ENCODE results near the gene RRP12. TPM values are rescaled to one million over a fixed set of nuclear protein-coding genes. Genes with fewer than 3 reads are reported as not detected.

RRP12 gene
- total and polyA plus RNA-seq, 9 of the 15 experiments (the other 6 are each of a cell fraction or from before 2014, with no cell fraction given), result 4.6 to 68.2 (median 21.8) TPM

DNA sequence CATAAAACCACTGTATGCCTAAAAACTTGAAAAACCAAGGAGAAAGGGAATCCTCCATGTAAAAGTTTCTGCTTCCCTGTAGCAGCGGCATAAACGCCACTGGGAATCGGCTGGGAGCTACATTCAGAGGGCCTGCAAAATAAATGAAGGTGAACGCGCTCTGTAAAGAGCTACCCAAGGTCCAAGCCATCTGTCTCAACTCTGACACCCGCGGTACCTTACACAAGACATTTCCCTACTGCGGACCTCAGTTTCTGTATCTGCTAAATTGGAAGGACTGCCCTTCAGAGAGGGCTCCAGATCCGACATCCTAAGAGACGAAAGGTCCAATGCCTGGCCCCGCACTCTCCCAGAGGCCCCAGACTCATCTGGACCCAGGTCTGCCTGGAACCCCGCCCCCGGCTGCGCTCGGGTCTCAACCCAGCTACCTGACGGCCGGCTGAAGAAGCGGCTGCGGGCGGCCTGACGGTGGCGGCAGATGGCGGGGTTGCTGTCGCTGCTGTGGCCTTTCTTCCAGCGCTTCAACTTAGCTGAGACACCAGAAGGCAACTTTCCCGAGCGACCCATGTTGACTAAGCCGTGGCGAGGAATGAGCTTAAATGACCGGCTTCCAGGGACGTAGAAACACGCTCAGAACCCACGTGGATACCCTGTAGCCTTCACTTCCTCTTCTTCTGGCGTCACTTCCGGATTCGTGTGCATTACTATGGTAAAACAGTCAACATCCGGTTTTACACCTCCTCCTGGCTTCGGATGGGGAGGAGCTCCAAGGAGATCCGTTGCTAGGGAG, at the start of gene RRP12 (continued):
- TF ChIP-seq, protein P1, sequence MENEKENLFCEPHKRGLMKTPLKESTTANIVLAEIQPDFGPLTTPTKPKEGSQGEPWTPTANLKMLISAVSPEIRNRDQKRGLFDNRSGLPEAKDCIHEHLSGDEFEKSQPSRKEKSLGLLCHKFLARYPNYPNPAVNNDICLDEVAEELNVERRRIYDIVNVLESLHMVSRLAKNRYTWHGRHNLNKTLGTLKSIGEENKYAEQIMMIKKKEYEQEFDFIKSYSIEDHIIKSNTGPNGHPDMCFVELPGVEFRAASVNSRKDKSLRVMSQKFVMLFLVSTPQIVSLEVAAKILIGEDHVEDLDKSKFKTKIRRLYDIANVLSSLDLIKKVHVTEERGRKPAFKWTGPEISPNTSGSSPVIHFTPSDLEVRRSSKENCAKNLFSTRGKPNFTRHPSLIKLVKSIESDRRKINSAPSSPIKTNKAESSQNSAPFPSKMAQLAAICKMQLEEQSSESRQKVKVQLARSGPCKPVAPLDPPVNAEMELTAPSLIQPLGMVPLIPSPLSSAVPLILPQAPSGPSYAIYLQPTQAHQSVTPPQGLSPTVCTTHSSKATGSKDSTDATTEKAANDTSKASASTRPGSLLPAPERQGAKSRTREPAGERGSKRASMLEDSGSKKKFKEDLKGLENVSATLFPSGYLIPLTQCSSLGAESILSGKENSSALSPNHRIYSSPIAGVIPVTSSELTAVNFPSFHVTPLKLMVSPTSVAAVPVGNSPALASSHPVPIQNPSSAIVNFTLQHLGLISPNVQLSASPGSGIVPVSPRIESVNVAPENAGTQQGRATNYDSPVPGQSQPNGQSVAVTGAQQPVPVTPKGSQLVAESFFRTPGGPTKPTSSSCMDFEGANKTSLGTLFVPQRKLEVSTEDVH (IDR thresholded peaks at IDR 0.05; ENCODE audit: low read depth, partially characterized antibody), result peak; percentile 91
- TF ChIP-seq, protein P2, sequence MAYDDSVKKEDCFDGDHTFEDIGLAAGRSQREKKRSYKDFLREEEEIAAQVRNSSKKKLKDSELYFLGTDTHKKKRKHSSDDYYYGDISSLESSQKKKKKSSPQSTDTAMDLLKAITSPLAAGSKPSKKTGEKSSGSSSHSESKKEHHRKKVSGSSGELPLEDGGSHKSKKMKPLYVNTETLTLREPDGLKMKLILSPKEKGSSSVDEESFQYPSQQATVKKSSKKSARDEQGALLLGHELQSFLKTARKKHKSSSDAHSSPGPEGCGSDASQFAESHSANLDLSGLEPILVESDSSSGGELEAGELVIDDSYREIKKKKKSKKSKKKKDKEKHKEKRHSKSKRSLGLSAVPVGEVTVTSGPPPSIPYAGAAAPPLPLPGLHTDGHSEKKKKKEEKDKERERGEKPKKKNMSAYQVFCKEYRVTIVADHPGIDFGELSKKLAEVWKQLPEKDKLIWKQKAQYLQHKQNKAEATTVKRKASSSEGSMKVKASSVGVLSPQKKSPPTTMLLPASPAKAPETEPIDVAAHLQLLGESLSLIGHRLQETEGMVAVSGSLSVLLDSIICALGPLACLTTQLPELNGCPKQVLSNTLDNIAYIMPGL (CRISPR knock-in tag; IDR thresholded peaks at IDR 0.05), result no peak
- TF ChIP-seq ZNF77 (CRISPR knock-in tag; IDR thresholded peaks at IDR 0.05) (no peak), RUNX1 (IDR thresholded peaks at IDR 0.05; ENCODE audit: low read depth) (no peak), KLF1 (tag; IDR thresholded peaks at IDR 0.05) (no peak), FOXA3 (CRISPR knock-in tag; conservative IDR thresholded peaks at IDR 0.05 in 1 of 2, IDR thresholded peaks at IDR 0.05 in 1 of 2) (peak in 1 of 2 experiments; percentile 59; a peak in 1 of 4 replicates), GATAD2A (IDR thresholded peaks at IDR 0.05) (no peak), FOXJ2 (tag; IDR thresholded peaks at IDR 0.05) (peak; percentile 97), MBD2 (IDR thresholded peaks at IDR 0.05; ENCODE audit: borderline replicate concordance, low read depth) (no peak), SMARCA5 (IDR thresholded peaks at IDR 0.05) (no peak), LEF1 (IDR thresholded peaks at IDR 0.05) (no peak)
- TF ChIP-seq, protein P3, sequence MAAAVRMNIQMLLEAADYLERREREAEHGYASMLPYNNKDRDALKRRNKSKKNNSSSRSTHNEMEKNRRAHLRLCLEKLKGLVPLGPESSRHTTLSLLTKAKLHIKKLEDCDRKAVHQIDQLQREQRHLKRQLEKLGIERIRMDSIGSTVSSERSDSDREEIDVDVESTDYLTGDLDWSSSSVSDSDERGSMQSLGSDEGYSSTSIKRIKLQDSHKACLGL (CRISPR knock-in tag; IDR thresholded peaks at IDR 0.05; ENCODE audit: borderline replicate concordance, poor library complexity, severe bottlenecking), result peak; percentile 96
- TF ChIP-seq, protein P4, sequence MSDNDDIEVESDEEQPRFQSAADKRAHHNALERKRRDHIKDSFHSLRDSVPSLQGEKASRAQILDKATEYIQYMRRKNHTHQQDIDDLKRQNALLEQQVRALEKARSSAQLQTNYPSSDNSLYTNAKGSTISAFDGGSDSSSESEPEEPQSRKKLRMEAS (CRISPR knock-in tag; IDR thresholded peaks at IDR 0.05), result peak; percentile 91
- TF ChIP-seq, protein P5, sequence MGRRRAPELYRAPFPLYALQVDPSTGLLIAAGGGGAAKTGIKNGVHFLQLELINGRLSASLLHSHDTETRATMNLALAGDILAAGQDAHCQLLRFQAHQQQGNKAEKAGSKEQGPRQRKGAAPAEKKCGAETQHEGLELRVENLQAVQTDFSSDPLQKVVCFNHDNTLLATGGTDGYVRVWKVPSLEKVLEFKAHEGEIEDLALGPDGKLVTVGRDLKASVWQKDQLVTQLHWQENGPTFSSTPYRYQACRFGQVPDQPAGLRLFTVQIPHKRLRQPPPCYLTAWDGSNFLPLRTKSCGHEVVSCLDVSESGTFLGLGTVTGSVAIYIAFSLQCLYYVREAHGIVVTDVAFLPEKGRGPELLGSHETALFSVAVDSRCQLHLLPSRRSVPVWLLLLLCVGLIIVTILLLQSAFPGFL (CRISPR knock-in tag; IDR thresholded peaks at IDR 0.05), result peak; percentile 19; the same call in 1 of the 2 replicates
- TF ChIP-seq, protein P6, sequence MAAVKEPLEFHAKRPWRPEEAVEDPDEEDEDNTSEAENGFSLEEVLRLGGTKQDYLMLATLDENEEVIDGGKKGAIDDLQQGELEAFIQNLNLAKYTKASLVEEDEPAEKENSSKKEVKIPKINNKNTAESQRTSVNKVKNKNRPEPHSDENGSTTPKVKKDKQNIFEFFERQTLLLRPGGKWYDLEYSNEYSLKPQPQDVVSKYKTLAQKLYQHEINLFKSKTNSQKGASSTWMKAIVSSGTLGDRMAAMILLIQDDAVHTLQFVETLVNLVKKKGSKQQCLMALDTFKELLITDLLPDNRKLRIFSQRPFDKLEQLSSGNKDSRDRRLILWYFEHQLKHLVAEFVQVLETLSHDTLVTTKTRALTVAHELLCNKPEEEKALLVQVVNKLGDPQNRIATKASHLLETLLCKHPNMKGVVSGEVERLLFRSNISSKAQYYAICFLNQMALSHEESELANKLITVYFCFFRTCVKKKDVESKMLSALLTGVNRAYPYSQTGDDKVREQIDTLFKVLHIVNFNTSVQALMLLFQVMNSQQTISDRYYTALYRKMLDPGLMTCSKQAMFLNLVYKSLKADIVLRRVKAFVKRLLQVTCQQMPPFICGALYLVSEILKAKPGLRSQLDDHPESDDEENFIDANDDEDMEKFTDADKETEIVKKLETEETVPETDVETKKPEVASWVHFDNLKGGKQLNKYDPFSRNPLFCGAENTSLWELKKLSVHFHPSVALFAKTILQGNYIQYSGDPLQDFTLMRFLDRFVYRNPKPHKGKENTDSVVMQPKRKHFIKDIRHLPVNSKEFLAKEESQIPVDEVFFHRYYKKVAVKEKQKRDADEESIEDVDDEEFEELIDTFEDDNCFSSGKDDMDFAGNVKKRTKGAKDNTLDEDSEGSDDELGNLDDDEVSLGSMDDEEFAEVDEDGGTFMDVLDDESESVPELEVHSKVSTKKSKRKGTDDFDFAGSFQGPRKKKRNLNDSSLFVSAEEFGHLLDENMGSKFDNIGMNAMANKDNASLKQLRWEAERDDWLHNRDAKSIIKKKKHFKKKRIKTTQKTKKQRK (IDR thresholded peaks at IDR 0.05; ENCODE audit: borderline replicate concordance, low read depth, low read length), result no peak

All from K562 (cell line).